ENCODE measurements around the gene CDC42BPA.

The CDC42BPA gene

GRCh38 chr1:227065311-227065710, 253.0 kb downstream of the CDC42BPA start:
- H3K9me3 ChIP-seq: no peaks in the 10 kb centered on the region
- no peak overlapping the region for H3K4me3 ChIP-seq (ENCODE audit: low read depth in 1 of 2, low read length in 1 of 2)
- no peaks in the 10 kb centered on the region for H3K4me1 ChIP-seq (ENCODE audit: control insufficient read depth in 1 of 2, insufficient read depth in 1 of 2, low read depth in 1 of 2, low read length in 1 of 2)
- no peak for TF ChIP-seq CTCF (IDR thresholded peaks at IDR 0.05)
- H3K27me3 ChIP-seq: no peaks in the 10 kb centered on the region
- H3K36me3 ChIP-seq: no peaks in the 10 kb centered on the region
- H3K27ac ChIP-seq: no peak overlapping the region

- Histone ChIP-seq H3K27ac (no peak overlapping the region), H3K4me3 (ENCODE audit: low read depth in 1 of 2, low read length in 1 of 2) (no peak overlapping the region), H3K4me1 (ENCODE audit: control insufficient read depth in 1 of 2, insufficient read depth in 1 of 2, low read depth in 1 of 2, low read length in 1 of 2) (no peaks in the 10 kb centered on the region), H3K36me3 (no peaks in the 10 kb centered on the region), H3K27me3 (no peaks in the 10 kb centered on the region), H3K9me3 (no peaks in the 10 kb centered on the region)
- no peak for TF ChIP-seq CTCF (IDR thresholded peaks at IDR 0.05)
Observed at GRCh38 chr1:227062306-227062705, 256.0 kb downstream of the CDC42BPA start.

- Histone ChIP-seq H3K27me3 (no peaks in the 10 kb centered on the region), H3K4me3 (ENCODE audit: low read depth in 1 of 2, low read length in 1 of 2) (no peak overlapping the region), H3K9me3 (no peaks in the 10 kb centered on the region), H3K27ac (no peak overlapping the region), H3K4me1 (ENCODE audit: control insufficient read depth in 1 of 2, insufficient read depth in 1 of 2, low read depth in 1 of 2, low read length in 1 of 2) (no peaks in the 10 kb centered on the region), H3K36me3 (no peaks in the 10 kb centered on the region)
- TF ChIP-seq CTCF (IDR thresholded peaks at IDR 0.05): no peak
Observed at GRCh38 chr1:227059076-227059475, 259.2 kb downstream of the CDC42BPA start.

GRCh38 chr1:227058321-227058751, 260.0 kb downstream of the CDC42BPA start:
- Histone ChIP-seq H3K36me3 (no peaks in the 10 kb centered on the region), H3K4me1 (ENCODE audit: control insufficient read depth in 1 of 2, insufficient read depth in 1 of 2, low read depth in 1 of 2, low read length in 1 of 2) (no peaks in the 10 kb centered on the region), H3K27ac (no peak overlapping the region), H3K27me3 (no peaks in the 10 kb centered on the region), H3K9me3 (no peaks in the 10 kb centered on the region), H3K4me3 (ENCODE audit: low read depth in 1 of 2, low read length in 1 of 2) (no peak overlapping the region)
- no peak for TF ChIP-seq CTCF (IDR thresholded peaks at IDR 0.05)

GRCh38 chr1:227049253-227049652, 269.0 kb downstream of the CDC42BPA start:
- H3K9me3 ChIP-seq: no peaks in the 10 kb centered on the region
- TF ChIP-seq CTCF (IDR thresholded peaks at IDR 0.05): no peak
- H3K36me3 ChIP-seq: no peaks in the 10 kb centered on the region
- H3K4me3 ChIP-seq (ENCODE audit: low read depth in 1 of 2, low read length in 1 of 2): no peak overlapping the region
- no peaks in the 10 kb centered on the region for H3K27me3 ChIP-seq
- H3K4me1 ChIP-seq (ENCODE audit: control insufficient read depth in 1 of 2, insufficient read depth in 1 of 2, low read depth in 1 of 2, low read length in 1 of 2): no peaks in the 10 kb centered on the region
- no peak overlapping the region for H3K27ac ChIP-seq

GRCh38 chr1:227043755-227044154, 274.5 kb downstream of the CDC42BPA start:
- H3K4me3 ChIP-seq (ENCODE audit: low read depth in 1 of 2, low read length in 1 of 2): no peak overlapping the region
- H3K27ac ChIP-seq: no peak overlapping the region
- no peaks in the 10 kb centered on the region for H3K4me1 ChIP-seq (ENCODE audit: control insufficient read depth in 1 of 2, insufficient read depth in 1 of 2, low read depth in 1 of 2, low read length in 1 of 2)
- no peaks in the 10 kb centered on the region for H3K9me3 ChIP-seq
- TF ChIP-seq CTCF (IDR thresholded peaks at IDR 0.05): no peak
- no peaks in the 10 kb centered on the region for H3K36me3 ChIP-seq
- H3K27me3 ChIP-seq: no peaks in the 10 kb centered on the region
